ENCODE measurements around the gene ACP5. TPM values are rescaled to one million over a fixed set of nuclear protein-coding genes. Genes with fewer than 3 reads are reported as not detected.
A peak's percentile ranks its signal among the peaks of the same experiment; 100 is the strongest.

ACP5 gene
- total and polyA plus RNA-seq, 2 of the 4 experiments (the other 2 are of a cell fraction) = 0.54 to 1.2 TPM

- no peak overlapping the region for H4K5ac ChIP-seq (ENCODE audit: low read depth, low read length)
- dilution Hi-C loops (cut with HindIII; ENCODE audit: low sequenced_read_pairs, unreplicated experiment) = no loop called here
- peak overlapping the region; percentile 93 for H2AK5ac ChIP-seq (ENCODE audit: low read depth, low read length)
- H2AFZ ChIP-seq (replicated peaks; ENCODE audit: low read length, poor library complexity) = no peak overlapping the region
- H2AK9ac ChIP-seq (replicated peaks; ENCODE audit: low read depth, low read length, poor library complexity) = no peak overlapping the region
- H3K9me3 ChIP-seq (ENCODE audit: control insufficient read depth, insufficient read depth, low read length) = no peaks in the 10 kb centered on the region
- peak overlapping the region; percentile 40; the same call in 1 of the 2 replicates for H4K91ac ChIP-seq (ENCODE audit: insufficient read depth, low read depth, low read length)
- WGBS, 2 experiments (ENCODE audit: extremely low coverage in 2 of 2, insufficient read length in 1 of 2) = 100% methylated on average over 1 of the region's 1 CpG; no CpG with 5 or more reads in 1 of the 2 experiments
- no peak overlapping the region for H3K9ac ChIP-seq (ENCODE audit: low read depth, low read length)
- no peak overlapping the region for H3K27ac ChIP-seq (ENCODE audit: insufficient read depth, low read length)
- peak overlapping the region; percentile 86 for H2BK20ac ChIP-seq (ENCODE audit: low read depth, low read length)
- peaks cover 20% of the 10 kb centered on the region for H3K4me1 ChIP-seq (ENCODE audit: control insufficient read depth, insufficient read depth, low read length)
- CTCF ChIA-PET = no interaction called here
- no peak overlapping the region for H3K4me3 ChIP-seq (ENCODE audit: insufficient read depth, low read depth, low read length)
- TF ChIP-seq MAZ (IDR thresholded peaks at IDR 0.05; ENCODE audit: borderline replicate concordance, low read depth, low read length) = no peak
- no peak for TF ChIP-seq NFE2L2 (IDR thresholded peaks at IDR 0.05; ENCODE audit: low read depth, low read length)
- no peak for TF ChIP-seq SMC3 (IDR thresholded peaks at IDR 0.05; ENCODE audit: low read depth, low read length)
- TF ChIP-seq FOS (IDR thresholded peaks at IDR 0.05; ENCODE audit: low read depth, low read length) = no peak
- TF ChIP-seq, protein P1, sequence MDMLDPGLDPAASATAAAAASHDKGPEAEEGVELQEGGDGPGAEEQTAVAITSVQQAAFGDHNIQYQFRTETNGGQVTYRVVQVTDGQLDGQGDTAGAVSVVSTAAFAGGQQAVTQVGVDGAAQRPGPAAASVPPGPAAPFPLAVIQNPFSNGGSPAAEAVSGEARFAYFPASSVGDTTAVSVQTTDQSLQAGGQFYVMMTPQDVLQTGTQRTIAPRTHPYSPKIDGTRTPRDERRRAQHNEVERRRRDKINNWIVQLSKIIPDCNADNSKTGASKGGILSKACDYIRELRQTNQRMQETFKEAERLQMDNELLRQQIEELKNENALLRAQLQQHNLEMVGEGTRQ (IDR thresholded peaks at IDR 0.05; ENCODE audit: low read depth, low read length) = no peak
- TF ChIP-seq, protein P2, sequence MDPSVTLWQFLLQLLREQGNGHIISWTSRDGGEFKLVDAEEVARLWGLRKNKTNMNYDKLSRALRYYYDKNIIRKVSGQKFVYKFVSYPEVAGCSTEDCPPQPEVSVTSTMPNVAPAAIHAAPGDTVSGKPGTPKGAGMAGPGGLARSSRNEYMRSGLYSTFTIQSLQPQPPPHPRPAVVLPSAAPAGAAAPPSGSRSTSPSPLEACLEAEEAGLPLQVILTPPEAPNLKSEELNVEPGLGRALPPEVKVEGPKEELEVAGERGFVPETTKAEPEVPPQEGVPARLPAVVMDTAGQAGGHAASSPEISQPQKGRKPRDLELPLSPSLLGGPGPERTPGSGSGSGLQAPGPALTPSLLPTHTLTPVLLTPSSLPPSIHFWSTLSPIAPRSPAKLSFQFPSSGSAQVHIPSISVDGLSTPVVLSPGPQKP (IDR thresholded peaks at IDR 0.05; ENCODE audit: borderline replicate concordance, low read depth, low read length) = no peak
- no peak for TF ChIP-seq BHLHE40 (IDR thresholded peaks at IDR 0.05; ENCODE audit: low read depth, low read length)
- TF ChIP-seq MXI1 (IDR thresholded peaks at IDR 0.05; ENCODE audit: borderline replicate concordance, low read depth, low read length) = no peak
- TF ChIP-seq RAD21 (IDR thresholded peaks at IDR 0.05; ENCODE audit: low read length) = no peak
- no peak for TF ChIP-seq MAFK (IDR thresholded peaks at IDR 0.05; ENCODE audit: low read depth, low read length)
- no peak for TF ChIP-seq RFX5 (IDR thresholded peaks at IDR 0.05; ENCODE audit: low read depth, low read length)
- TF ChIP-seq POLR2A (IDR thresholded peaks at IDR 0.05; ENCODE audit: low read depth, low read length) = no peak
- no peak for TF ChIP-seq CEBPB (IDR thresholded peaks at IDR 0.05; ENCODE audit: low read depth, low read length)
- TF ChIP-seq CTCF (conservative IDR thresholded peaks at IDR 0.05; ENCODE audit: low read depth, low read length) = no peak
- TF ChIP-seq RCOR1 (IDR thresholded peaks at IDR 0.05; ENCODE audit: insufficient replicate concordance, low read length) = no peak
- TF ChIP-seq CHD1 (IDR thresholded peaks at IDR 0.05; ENCODE audit: low read depth, low read length) = no peak
- no peaks in the 10 kb centered on the region for H3K36me3 ChIP-seq (ENCODE audit: control insufficient read depth, insufficient read depth, low read length)
- peaks cover 21% of the 10 kb centered on the region for H3K9me1 ChIP-seq (ENCODE audit: insufficient read depth, low read length)
- POLR2A ChIA-PET (ENCODE audit: unreplicated experiment) = no interaction called here
- ATAC-seq (ENCODE audit: low read depth) = no peak
- intact Hi-C loops (cut with micrococcal nuclease) = no loop called here
- peak overlapping the region; percentile 99 for H3K4ac ChIP-seq (ENCODE audit: low read depth, low read length)
- H3K14ac ChIP-seq (replicated peaks; ENCODE audit: low read depth, low read length) = peak overlapping the region; percentile 43
- no peak for DNase-seq
- peaks cover 3% of the 10 kb centered on the region; the same call in 1 of the 2 replicates for H4K20me1 ChIP-seq (ENCODE audit: insufficient read depth, low read length)
- H2BK120ac ChIP-seq (ENCODE audit: low read depth, low read length) = peak overlapping the region; percentile 85
- no TSS peak for BruUV-seq (replicated peaks)
- peak overlapping the region; percentile 57; the same call in 1 of the 2 replicates for H3K23ac ChIP-seq (ENCODE audit: low read depth, low read length)
- no peaks in the 10 kb centered on the region for H3K27me3 ChIP-seq (ENCODE audit: control insufficient read depth, insufficient read depth, low read length)
- 0 out of 4 replicates have a peak overlapping the region, but pooled peaks of 1 of the 2 experiments have one; percentile 51 for H4K8ac ChIP-seq (ENCODE audit: low read depth in 2 of 2, low read length in 2 of 2)
- H2BK15ac ChIP-seq (ENCODE audit: low read depth, low read length) = peak overlapping the region; percentile 90; the same call in 2 of the 3 replicates
- H2BK5ac ChIP-seq (ENCODE audit: low read depth, low read length, poor library complexity, severe bottlenecking) = peak overlapping the region; percentile 28
- no peak overlapping the region for H3K18ac ChIP-seq (ENCODE audit: low read depth, low read length)
- no peak overlapping the region for H3K56ac ChIP-seq (ENCODE audit: extremely low read depth, insufficient read depth, low read length)
- in situ Hi-C loops (cut with MboI; ENCODE audit: low sequenced_read_pairs) = no loop called here
- H3K4me2 ChIP-seq (ENCODE audit: low read depth, low read length) = no peak overlapping the region
- peaks cover 7 to 18% of the 10 kb centered on the region in 2 experiments for H3K79me1 ChIP-seq (ENCODE audit: low read depth in 1 of 2, low read length in 2 of 2)
Measured at GRCh38 chr19:11534538-11534937, 42.9 kb downstream of the ACP5 start.

Measured in IMR-90 (cell line).